Naive thymus-derived CD8-positive, alpha-beta T cell (primary cell): ENCODE results near the gene CAPZA1. TPM values are rescaled to one million over a fixed set of nuclear protein-coding genes. Genes with fewer than 3 reads are reported as not detected.

Experiments
- ATAC-seq, 2 donors: fragments of 150-1000 bp; cut with Tn5 transposase in 1 of 2; sonication (Bioruptor Pico), chemical (Tn5 transposase) in 1 of 2; 1 replicate in 1 of 2; 2 replicates in 1 of 2; pipeline ENCODE4 v1.10.0; 2021; ENCODE audit warnings: mild to moderate bottlenecking in 2 of 2, moderate library complexity in 2 of 2
- POLR2A ChIA-PET: fragments of 350-600 bp; sonication (Branson Sonifier 250); formaldehyde crosslinking; loops from one replicate; lab custom pipeline; 2021; ENCODE audit warnings: antibody characterized with exemption; lab: Charles Lee
- DNase-seq, 10 donors: peaks; one replicate each; pipeline versions ENCODE4 v3.0.0 to v3.0.0-alpha.2; 2020 to 2022
- H3K27ac Mint-ChIP-seq, 10 donors: one replicate each; pipeline ENCODE4 v1.8.0; 2020 to 2022; ENCODE audit warnings: mild to moderate bottlenecking in 10 of 10, mixed read lengths in 10 of 10, moderate library complexity in 4 of 10, inconsistent platforms in 1 of 10
- H3K27me3 Mint-ChIP-seq, 5 donors: one replicate each; pipeline ENCODE4 v1.8.0; 2021 to 2022; ENCODE audit warnings: mixed read lengths in 5 of 5
- H3K36me3 Mint-ChIP-seq, 3 donors: one replicate each; pipeline ENCODE4 v1.8.0; 2020 to 2022; ENCODE audit warnings: mixed read lengths in 3 of 3, mild to moderate bottlenecking in 2 of 3, inconsistent platforms in 1 of 3
- H3K4me1 Mint-ChIP-seq, 4 donors: one replicate each; pipeline ENCODE4 v1.8.0; 2021 to 2022; ENCODE audit warnings: mixed read lengths in 4 of 4
- H3K4me3 Mint-ChIP-seq, 10 donors: one replicate each; pipeline ENCODE4 v1.8.0; 2020 to 2022; ENCODE audit warnings: mild to moderate bottlenecking in 10 of 10, mixed read lengths in 10 of 10, moderate library complexity in 6 of 10, inconsistent platforms in 1 of 10
- H3K9me3 Mint-ChIP-seq, 9 donors: one replicate each; pipeline ENCODE4 v1.8.0; 2020 to 2022; ENCODE audit warnings: mixed read lengths in 9 of 9, mild to moderate bottlenecking in 3 of 9, inconsistent platforms in 1 of 9, moderate library complexity in 1 of 9
- polyA plus RNA-seq, 3 donors: library from polyadenylated mRNA; unstranded; fragments of 300-500 nt; fragmentation: Illumina TruSeq; gene quantifications; one replicate each; pipeline ENCODE4 v1.2.3, GENCODE V29; 2021
- total RNA-seq, 8 experiments: library from RNA in 2 of 8; stranded (reverse) in 2 of 8; gene quantifications; one replicate each; pipeline ENCODE4 v1.2.3 and lab custom pipeline; 2021 to 2026

The CAPZA1 gene
- total and polyA plus RNA-seq, 5 experiments from 2014 or later, result 100 to 169 (median 126) TPM

DNA sequence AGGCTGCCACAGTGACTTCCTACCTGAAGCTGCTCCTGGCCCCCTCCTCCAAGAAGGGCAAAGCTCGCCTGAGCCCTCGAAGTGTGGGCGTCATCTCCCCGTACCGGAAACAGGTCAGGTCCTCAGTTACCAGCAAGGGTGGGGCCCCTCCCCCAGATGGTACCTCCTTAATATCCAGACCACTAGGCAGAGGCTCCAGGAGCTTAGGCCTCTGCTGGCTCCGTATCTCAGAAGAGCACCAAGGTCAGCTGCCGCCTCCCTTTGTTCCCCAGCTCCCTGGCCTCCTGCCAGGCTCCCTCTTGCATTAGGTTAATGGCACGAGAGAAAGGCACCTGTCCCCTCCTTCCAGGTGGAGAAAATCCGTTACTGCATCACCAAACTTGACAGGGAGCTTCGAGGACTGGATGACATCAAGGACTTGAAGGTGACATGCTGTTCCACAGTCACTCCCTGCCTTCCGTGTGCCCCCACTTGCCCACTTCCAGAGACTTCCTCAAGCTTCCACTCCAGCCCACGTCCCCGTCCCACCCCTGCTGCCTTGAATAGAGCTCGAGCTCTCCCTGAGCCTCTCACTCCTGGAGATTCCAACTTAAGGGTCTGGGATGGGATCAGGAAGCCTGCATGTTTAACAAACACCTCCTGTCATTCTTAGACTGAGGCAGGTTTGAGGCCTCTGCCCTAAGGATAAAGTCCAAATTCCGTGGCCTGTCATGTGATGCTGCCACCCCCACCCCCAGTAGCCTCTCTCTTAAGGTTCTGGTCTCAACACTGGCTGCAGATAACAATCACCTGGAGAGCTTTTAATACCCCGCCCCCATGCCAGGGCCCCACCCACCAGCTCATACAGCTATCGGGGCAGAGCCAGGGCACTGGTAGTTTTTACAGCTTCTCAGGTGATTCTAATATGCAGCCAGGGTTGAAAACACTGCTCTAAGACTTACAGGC is 79.0 kb downstream of the CAPZA1 start:
- POLR2A ChIA-PET, result interaction anchor here (0.6 to 2.0 kb wide), 2 partner anchors 24 to 162 kb away, joined by 4 to 7 read pairs; partner anchors contain the start of gene MOV10

DNA sequence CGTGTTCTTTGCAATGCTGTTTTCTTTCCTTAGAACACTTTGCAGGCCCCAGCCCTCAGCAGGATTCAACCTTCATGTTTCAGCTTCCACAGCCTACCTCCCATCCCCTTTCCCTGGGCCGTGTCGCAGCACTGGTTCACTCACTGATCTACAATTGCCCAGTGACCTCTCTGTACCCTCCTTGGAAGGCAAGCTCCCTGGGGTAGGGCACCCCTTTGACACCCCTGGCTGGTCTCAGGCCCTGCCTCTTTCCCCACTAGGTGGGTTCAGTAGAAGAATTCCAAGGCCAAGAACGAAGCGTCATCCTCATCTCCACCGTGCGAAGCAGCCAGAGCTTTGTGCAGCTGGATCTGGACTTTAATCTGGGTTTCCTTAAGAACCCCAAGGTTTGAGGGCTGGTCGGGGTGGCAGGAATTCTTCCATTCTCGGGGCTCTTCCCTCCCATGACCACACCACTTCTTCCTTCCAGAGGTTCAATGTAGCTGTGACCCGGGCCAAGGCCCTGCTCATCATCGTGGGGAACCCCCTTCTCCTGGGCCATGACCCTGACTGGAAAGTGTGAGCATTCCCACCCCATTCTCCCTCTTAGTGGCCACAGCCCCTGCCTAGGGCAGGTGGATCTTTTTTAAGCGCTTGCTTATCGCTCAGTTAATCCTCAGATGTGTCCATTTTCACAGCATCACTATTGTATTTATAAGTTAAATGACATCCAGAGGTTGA is 80.0 kb downstream of the CAPZA1 start:
- Mint-ChIP-seq H3K27ac (peak overlapping the region; percentile 87 to 95 (median 92)), H3K9me3 (no peaks in the 10 kb centered on the region), H3K27me3 (no peaks in the 10 kb centered on the region), H3K4me3 (peak overlapping the region in 3 of 10 donors; percentile 13 to 50 (median 42)), H3K36me3 (peaks cover 0 to 51% (median 5%) of the 10 kb centered on the region in 3 donors), H3K4me1 (peaks cover 18 to 63% (median 46%) of the 10 kb centered on the region in 4 donors)
- POLR2A ChIA-PET, result interaction anchor here (2.0 kb wide), 1 partner anchor 25 kb away, joined by 7 read pairs; the partner anchor contains the start of gene MOV10
- no peak for DNase-seq
- ATAC-seq, result no peak

More for the DNA sequence above, 79.0 kb downstream of the CAPZA1 start:
- H3K27me3 Mint-ChIP-seq, result no peaks in the 10 kb centered on the region
- H3K4me1 Mint-ChIP-seq, result peaks cover 18 to 53% (median 38%) of the 10 kb centered on the region in 4 donors
- H3K27ac Mint-ChIP-seq, result peak overlapping the region in 9 of 10 donors; percentile 39 to 94 (median 85)
- H3K9me3 Mint-ChIP-seq, result no peaks in the 10 kb centered on the region
- H3K4me3 Mint-ChIP-seq, result no peak overlapping the region
- H3K36me3 Mint-ChIP-seq, result peaks cover 0 to 58% (median 5%) of the 10 kb centered on the region in 3 donors
- DNase-seq (no peak), ATAC-seq (no peak)

DNA sequence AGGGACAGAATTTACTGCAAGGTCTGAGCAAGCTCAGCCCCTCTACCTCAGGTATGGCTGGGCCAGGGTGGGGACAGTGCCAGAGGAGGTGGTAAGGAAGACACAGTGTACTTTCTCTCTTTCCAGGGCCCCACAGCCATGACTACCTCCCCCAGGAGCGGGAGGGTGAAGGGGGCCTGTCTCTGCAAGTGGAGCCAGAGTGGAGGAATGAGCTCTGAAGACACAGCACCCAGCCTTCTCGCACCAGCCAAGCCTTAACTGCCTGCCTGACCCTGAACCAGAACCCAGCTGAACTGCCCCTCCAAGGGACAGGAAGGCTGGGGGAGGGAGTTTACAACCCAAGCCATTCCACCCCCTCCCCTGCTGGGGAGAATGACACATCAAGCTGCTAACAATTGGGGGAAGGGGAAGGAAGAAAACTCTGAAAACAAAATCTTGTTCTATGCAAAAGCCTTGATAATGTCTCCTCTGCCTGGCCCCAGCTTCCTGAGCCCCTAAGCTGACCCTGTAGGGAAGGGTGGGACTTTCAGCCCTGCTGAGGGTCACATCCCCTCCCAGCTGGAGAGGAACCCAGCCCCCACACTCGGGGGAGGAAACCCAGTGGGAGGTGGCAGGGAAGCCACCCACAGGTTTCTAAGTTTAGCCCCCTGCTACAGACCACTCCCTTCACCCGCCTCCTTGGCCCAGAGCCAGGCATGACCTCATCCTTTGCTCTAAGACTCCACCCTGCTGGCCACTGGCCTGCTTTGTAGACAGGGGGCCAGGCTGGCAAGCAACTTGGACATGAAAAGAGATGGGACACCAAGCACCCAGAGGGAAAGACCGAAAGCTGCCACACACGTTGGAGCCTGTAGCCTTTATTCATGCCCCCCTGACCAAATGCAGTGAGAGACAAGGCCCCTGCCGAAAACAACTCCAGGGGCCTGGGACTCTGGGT is 80.9 kb downstream of the CAPZA1 start:
- H3K27me3 Mint-ChIP-seq, result no peaks in the 10 kb centered on the region
- H3K36me3 Mint-ChIP-seq, result peaks cover 0 to 43% (median 2%) of the 10 kb centered on the region in 3 donors
- POLR2A ChIA-PET, result interaction anchor here (0.6 to 1.3 kb wide), 3 partner anchors 15 to 1232 kb away, joined by 3 to 4 read pairs (median 4); partner anchors contain the start of genes MOV10 and PPM1J
- H3K27ac Mint-ChIP-seq, result peak overlapping the region; percentile 87 to 95 (median 92)
- H3K4me1 Mint-ChIP-seq, result peaks cover 26 to 72% (median 56%) of the 10 kb centered on the region in 4 donors
- DNase-seq (peak; percentile 45 to 87 (median 62)), ATAC-seq (peak; percentile 64)
- H3K9me3 Mint-ChIP-seq, result no peaks in the 10 kb centered on the region
- H3K4me3 Mint-ChIP-seq, result peak overlapping the region in 8 of 10 donors; percentile 13 to 67 (median 52)

DNA sequence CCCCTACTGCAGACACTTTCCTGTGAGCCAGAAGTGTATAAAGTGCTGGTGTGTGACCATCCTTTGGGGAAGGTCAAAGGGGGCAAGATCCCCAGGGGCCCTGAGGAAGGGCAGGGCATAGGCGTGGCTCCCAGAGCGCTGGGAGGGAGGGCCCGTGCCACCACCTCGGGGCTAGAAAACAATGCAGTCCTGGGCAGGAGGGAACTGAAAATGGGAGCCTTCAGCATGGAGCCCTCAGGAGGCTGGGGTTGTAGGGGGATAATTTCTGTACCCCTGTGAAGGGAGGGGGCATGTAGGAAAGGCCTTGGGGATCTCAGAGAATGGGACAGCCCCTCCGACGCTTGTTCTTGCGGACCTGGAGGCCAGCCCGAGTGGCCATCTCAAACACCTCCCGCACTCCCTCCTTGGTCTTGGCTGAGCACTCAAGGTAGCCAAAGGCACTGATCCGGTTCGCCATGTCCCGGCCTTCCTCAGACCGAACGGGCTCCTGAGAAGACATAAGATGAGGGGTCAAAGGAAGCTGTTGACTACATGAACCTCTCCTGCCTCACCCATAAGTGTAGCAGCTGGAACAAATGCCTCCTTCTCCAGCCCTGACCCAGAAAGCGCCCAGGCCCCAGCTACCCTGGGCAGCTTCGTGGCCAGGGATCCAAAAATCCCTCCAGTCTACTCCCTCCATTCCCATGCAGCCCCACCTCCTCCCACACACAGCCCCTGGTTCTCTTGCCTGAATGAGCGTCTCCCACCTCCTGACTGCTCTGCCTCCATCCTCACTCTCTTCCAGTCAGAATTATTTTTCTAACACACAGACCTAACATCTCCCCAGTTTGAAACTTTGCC is 81.8 kb downstream of the CAPZA1 start:
- Mint-ChIP-seq H3K9me3 (no peaks in the 10 kb centered on the region), H3K27me3 (no peaks in the 10 kb centered on the region), H3K27ac (peak overlapping the region; percentile 87 to 95 (median 92)), H3K4me1 (peaks cover 29 to 77% (median 61%) of the 10 kb centered on the region in 4 donors), H3K36me3 (peaks cover 0 to 34% (median 0%) of the 10 kb centered on the region in 3 donors), H3K4me3 (peak overlapping the region in 8 of 10 donors; percentile 13 to 67 (median 29))
- POLR2A ChIA-PET, result interaction anchor here (0.6 to 1.5 kb wide), 4 partner anchors 14 to 1231 kb away, joined by 3 to 5 read pairs (median 4); partner anchors contain the start of genes MOV10 and PPM1J
- DNase-seq, result no peak
- ATAC-seq, result no peak

DNA sequence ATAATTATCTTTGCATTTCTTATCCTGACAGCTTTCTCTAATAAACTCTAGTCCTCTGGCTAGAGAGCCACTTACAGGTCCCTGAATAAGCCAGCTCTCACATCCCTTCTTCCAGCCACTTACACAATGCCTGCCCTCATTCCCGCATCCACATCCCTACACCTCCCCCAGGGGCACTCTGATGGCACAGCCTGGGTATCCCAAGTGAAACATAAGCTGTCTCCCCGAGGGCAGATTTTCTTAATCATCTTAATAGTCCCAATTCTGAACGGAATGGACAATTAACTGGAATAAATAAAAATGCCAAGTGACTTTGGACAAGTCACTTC is 82.4 kb downstream of the CAPZA1 start:
- peaks cover 0 to 29% (median 0%) of the 10 kb centered on the region in 3 donors for H3K36me3 Mint-ChIP-seq
- ATAC-seq (no peak), DNase-seq (no peak)
- POLR2A ChIA-PET, result interaction anchor here (1.5 kb wide), 1 partner anchor 27 kb away, joined by 5 read pairs; the partner anchor contains the start of gene MOV10
- peak overlapping the region; percentile 55 to 94 (median 78) for H3K27ac Mint-ChIP-seq
- no peaks in the 10 kb centered on the region for H3K27me3 Mint-ChIP-seq
- no peaks in the 10 kb centered on the region for H3K9me3 Mint-ChIP-seq
- H3K4me3 Mint-ChIP-seq, result peak overlapping the region in 7 of 10 donors; percentile 2 to 21 (median 8)
- H3K4me1 Mint-ChIP-seq, result peaks cover 29 to 73% (median 61%) of the 10 kb centered on the region in 4 donors

DNA sequence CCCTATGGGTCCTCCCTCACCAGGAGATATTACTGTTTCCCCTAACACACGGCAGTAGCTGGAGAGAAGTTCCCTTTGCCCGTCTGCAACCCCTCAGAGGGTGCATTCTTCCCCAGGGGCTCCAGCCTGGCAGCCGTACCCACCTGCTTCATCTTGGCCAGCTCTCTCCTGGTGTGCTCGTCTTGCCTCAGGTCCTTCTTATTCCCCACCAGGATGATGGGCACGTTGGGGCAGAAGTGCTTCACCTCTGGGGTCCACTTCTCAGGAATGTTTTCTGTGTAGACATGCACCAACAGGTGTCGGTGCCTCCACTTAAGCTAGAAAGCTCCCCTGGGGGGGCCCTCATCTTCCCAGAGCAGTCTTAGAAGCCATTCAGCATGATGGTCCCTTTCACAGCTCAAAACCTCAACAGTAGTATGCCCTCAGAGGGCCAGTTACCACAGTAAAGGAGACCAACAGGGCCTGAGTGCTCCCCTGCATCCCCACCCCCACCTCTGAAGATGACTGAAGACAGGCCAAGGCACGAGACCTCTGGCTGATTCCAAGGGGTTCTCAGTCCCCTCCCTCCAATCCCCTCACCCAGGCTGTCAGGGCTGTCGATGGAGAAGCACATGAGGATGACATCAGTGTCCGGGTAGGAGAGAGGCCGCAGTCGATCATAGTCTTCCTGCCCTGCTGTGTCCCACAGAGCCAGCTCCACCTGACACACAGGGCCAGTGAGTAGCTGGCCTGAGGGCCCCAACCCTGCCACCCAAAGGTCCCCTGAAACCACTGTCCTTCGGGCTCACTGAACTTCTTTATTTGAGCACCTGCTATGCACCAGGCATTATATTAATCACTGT is 83.0 kb downstream of the CAPZA1 start:
- H3K36me3 Mint-ChIP-seq, result peaks cover 0 to 23% (median 0%) of the 10 kb centered on the region in 3 donors
- H3K27ac Mint-ChIP-seq, result peak overlapping the region; percentile 17 to 94 (median 80)
- no peaks in the 10 kb centered on the region for H3K9me3 Mint-ChIP-seq
- H3K4me1 Mint-ChIP-seq, result peaks cover 31 to 77% (median 65%) of the 10 kb centered on the region in 4 donors
- H3K27me3 Mint-ChIP-seq, result no peaks in the 10 kb centered on the region
- ATAC-seq, result no peak
- POLR2A ChIA-PET, result interaction anchor here (1.3 to 1.5 kb wide), 2 partner anchors 28 kb away, joined by 5 to 7 read pairs; partner anchors contain the start of gene MOV10
- H3K4me3 Mint-ChIP-seq, result peak overlapping the region in 1 of 10 donors; percentile 4
- DNase-seq, result peak in 1 of 10 donors; percentile 44

DNA sequence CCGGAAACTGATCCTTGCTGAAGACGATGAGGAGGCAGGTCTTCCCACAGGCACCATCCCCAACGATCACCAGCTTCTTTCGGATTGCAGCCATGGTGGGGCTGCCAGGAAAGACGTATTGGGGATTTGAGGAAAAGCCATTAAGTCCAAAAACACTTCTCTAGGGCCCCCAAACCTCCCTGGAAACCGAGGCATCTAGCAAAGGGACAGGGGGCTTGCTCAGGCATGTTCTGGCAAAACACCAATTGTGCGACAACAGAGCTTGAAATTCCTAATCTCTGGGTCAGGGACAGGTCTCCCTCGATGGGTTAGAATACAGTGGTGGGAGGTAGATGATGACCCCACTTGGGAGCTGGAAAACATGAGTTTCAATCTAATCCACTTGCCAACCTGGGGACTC is 84.1 kb downstream of the CAPZA1 start:
- no peak for ATAC-seq

DNA sequence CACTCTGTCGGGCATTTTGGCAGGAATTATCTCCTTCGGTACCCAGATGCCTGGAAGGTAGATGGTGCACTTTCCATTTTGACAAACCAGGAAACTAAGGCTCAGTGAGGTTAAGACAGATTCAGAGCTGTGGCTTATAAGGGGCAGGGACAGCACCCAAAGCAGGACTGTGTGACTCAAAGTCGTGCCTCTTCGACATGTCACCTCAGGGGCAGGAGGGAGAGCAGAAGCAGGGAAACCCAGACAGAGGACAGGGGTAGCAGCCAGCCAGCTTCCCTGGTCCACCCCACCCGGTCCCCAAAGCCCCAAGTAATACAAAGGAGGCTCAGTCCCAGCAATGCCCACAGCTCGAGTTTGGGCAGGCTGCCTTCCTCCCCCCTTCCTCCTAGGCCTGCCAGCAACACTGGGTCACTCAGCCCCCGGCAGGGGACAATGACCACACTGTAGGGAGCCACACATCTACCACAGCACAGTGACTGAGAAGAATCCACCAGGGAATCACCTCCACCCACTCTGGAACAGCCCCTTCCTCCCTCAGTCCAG is 84.8 kb downstream of the CAPZA1 start:
- Mint-ChIP-seq H3K36me3 (peaks cover 0 to 5% (median 0%) of the 10 kb centered on the region in 3 donors), H3K4me3 (peak overlapping the region; percentile 41 to 84 (median 72)), H3K27ac (peak overlapping the region in 9 of 10 donors; percentile 31 to 91 (median 78)), H3K4me1 (peaks cover 31 to 74% (median 66%) of the 10 kb centered on the region in 4 donors), H3K9me3 (no peaks in the 10 kb centered on the region), H3K27me3 (peaks cover 0 to 1% (median 0%) of the 10 kb centered on the region in 5 donors)
- DNase-seq (peak in 1 of 10 donors; percentile 26), ATAC-seq (no peak)
- POLR2A ChIA-PET, result interaction anchor here (1.1 to 2.1 kb wide), 7 partner anchors 11 to 203 kb away, joined by 4 to 7 read pairs (median 4); partner anchors contain the start of genes CAPZA1, MOV10, PPM1J and ST7L

More for the DNA sequence above, 84.1 kb downstream of the CAPZA1 start:
- H3K9me3 Mint-ChIP-seq, result no peaks in the 10 kb centered on the region
- H3K27ac Mint-ChIP-seq, result peak overlapping the region in 5 of 10 donors; percentile 21 to 87 (median 52)
- peak in 1 of 10 donors; percentile 38 for DNase-seq
- H3K4me1 Mint-ChIP-seq, result peaks cover 32 to 81% (median 68%) of the 10 kb centered on the region in 4 donors
- H3K36me3 Mint-ChIP-seq, result peaks cover 0 to 13% (median 0%) of the 10 kb centered on the region in 3 donors
- POLR2A ChIA-PET, result interaction anchor here (1.3 to 2.1 kb wide), 4 partner anchors 12 to 84 kb away, joined by 4 to 7 read pairs (median 5); partner anchors contain the start of genes CAPZA1, MOV10 and PPM1J
- H3K4me3 Mint-ChIP-seq, result peak overlapping the region in 2 of 10 donors; percentile 56 to 84
- H3K27me3 Mint-ChIP-seq, result no peaks in the 10 kb centered on the region

DNA sequence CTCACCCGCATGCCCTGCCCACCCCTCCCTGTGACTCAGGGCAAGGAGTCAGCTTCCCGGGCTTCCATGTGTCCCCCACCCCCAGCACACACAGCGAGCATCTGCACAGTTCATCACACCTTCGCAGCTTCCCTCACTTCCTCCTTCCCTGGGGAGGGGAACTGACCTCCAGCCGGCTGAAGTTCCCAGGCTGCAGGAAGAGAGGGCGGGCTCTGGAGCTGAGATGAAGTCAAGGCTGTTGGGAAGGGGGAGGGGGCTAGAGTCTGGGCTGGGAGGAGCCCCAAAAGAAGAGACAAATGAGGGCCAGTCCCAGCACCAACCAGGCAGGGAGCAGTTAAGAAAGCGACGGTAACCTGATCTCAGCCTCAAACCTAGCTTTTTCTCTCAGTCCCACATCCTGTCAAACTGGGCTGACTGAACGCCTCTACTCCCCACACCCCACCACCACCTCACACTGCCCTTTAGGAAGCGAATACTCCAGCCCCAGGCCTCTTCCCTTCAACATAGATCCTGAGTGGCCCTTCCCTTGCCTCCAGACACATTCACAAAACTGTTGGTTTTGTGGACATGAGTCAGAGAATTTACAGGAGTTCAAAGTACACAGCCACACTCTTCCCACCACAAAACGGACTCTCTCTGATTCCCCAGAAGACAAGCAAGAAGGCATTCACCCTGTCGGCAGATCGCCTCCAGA is 85.4 kb downstream of the CAPZA1 start:
- Mint-ChIP-seq H3K9me3 (no peaks in the 10 kb centered on the region), H3K4me1 (peaks cover 30 to 68% (median 62%) of the 10 kb centered on the region in 4 donors), H3K27me3 (peaks cover 0 to 2% (median 0%) of the 10 kb centered on the region in 5 donors), H3K36me3 (no peaks in the 10 kb centered on the region), H3K4me3 (peak overlapping the region; percentile 57 to 86 (median 76)), H3K27ac (peak overlapping the region; percentile 50 to 91 (median 81))
- POLR2A ChIA-PET, result interaction anchor here (1.1 to 2.1 kb wide), 6 partner anchors 10 to 203 kb away, joined by 4 to 6 read pairs (median 4); partner anchors contain the start of genes CAPZA1, PPM1J and ST7L
- ATAC-seq (peak; percentile 52 to 79), DNase-seq (peak in 7 of 10 donors; percentile 21 to 62 (median 45))
